Measurements from ENCODE around the gene SPRR1A.

Gene SPRR1A

DNA sequence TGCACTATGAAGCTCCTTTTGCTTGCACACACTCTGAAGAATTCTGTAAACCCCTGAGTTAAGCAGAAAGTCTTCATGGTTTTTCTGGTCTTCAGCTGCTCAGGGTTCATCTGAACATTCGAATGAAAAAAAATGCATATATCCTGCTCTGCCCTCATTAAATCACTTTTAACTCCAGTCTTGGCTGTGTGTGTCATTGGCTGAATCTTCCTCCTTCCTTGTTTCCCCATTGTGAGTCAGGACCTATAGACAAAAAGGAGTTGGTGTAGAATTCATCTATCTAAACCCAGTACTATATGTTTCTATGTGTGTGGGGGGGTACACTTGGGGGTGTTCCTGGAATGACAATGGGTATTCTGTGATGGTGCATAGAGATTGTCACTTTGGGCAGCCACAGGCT lies 40.5 kb downstream of the SPRR1A start:
- DNase-seq (ENCODE audit: extremely low spot score, insufficient read length, low read depth) = no peak
- no peak for FAIRE-seq

DNA sequence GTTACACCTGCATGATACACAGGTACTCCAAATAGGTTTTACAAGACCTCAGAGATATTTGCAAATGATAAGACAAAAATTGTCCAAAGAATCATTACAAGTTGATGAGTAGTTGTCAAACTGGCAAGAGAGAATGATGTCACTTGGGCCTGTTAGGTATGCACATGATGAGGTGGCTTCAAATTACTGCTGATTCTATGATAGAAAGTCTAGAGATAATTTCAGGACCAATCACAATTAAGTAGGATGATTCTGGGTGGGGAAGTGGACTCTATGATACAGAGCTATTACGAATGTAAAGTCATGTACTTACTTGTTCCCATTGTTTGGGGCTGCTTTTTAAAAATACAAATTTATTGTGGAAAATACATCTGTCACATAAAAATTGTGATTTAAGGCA lies 41.9 kb downstream of the SPRR1A start:
- DNase-seq (ENCODE audit: extremely low spot score, insufficient read length, low read depth) (no peak), FAIRE-seq (no peak)

DNA sequence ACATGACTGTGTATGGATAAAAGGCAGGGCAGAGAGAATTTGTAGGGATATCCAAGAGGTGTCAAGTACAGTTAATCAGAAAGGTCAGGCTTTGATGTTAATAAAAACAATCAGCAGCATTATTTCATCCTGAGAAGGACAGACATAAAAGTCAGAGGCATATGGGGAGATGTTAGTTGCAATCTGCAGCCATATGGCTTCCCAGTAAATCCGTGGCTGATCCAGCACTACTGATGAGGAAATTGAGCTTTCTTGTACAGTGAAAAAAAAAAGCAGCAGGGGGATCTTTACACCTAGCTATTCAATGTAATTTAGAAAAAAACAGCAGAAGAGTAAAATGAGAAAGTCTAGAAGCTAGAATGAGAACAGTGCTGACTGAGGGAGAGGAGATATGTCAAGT lies 44.9 kb downstream of the SPRR1A start:
- no peak for DNase-seq (ENCODE audit: extremely low spot score, insufficient read length, low read depth)
- FAIRE-seq = no peak

DNA sequence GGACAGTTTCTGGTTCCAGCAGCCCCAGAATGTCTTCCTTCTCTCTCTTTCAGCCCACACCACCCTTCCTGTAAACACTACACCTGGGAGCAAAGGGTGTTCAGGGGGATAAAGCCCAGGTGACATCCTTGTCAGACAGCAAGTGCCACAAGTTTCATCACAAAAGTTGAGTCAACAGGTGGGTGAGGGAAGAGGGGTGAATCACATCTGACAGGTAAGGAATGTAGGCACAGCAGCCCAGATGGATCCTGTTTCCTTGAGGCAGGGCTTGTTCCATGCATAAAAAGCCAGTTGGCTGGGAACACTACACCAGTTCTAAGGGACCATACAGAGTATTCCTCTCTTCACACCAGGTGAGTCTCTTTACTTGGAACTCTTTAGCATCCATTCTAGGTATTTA lies 47.0 kb downstream of the SPRR1A start, which contains the start of gene SPRR1B:
TSS of gene SPRR1B (plus strand) at position 309 of the 400 bp plus-strand sequence. CDS start 1,143 bp downstream, outside the sequence.
- FAIRE-seq = no peak
- no peak for DNase-seq (ENCODE audit: extremely low spot score, insufficient read length, low read depth)

DNA sequence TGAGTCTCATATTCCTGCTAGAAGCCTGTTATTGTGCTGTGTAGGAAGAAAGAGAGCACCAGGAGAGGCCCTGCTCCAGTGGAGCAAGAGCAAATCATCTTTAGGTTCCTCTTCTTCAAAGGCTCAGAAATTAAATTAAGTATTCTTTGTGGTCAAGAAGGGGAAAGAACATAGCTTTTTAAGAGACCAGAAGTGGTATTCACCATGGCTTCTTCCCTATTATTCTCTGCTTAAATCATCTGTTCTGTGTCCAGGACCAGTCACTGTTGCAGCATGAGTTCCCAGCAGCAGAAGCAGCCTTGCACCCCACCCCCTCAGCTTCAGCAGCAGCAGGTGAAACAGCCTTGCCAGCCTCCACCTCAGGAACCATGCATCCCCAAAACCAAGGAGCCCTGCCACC lies 48.2 kb downstream of the SPRR1A start:
- FAIRE-seq = no peak
- no peak for DNase-seq (ENCODE audit: extremely low spot score, insufficient read length, low read depth)

DNA sequence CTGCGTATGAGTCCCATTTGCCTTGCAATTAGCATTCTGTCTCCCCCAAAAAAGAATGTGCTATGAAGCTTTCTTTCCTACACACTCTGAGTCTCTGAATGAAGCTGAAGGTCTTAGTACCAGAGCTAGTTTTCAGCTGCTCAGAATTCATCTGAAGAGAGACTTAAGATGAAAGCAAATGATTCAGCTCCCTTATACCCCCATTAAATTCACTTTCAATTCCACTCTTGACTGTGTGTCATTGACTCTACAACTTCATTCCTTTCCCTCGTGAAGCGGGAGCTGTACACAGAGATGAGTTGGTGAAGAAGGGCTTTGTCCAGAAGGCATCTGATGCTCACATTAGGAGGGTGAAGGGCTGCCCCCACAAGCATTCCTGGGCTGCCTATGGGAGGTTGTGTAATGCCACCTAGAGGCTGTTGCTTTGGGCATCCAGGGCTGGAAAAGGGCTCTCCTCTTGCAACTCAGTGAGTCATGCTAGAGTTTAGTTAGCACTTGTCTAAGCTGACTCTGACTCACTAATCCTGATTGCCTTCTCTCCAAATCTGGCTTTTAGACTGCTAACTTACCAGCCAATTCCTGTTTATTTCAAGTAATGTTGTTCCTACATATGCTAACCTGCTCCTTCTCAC lies 48.9 kb downstream of the SPRR1A start:
- no peak for FAIRE-seq
- DNase-seq (ENCODE audit: extremely low spot score, insufficient read length, low read depth) = no peak

DNA sequence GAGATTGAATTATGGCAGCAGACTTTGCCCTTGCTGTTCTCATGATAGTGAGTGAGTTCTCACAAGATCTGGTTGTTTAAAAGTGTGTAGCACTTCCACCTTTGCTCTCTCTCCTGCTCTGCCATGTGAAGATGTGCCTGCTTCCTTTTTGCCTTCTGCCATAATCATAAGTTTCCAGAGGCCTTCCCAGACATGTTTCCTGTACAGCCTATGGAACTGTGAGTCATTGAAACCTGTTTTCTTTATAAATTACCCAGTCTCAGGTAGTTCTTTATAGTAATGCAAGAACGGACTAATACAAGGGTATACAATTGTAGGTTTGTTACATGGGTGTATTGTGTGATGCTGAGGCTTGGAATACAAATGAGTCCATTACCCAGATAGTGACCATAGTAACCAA lies 51.3 kb downstream of the SPRR1A start:
- no peak for FAIRE-seq
- DNase-seq (ENCODE audit: extremely low spot score, insufficient read length, low read depth) = no peak
